Measurements from ENCODE around the gene FTSJ1.
A peak's percentile ranks its signal among the peaks of the same experiment; 100 is the strongest.

The FTSJ1 gene

DNA sequence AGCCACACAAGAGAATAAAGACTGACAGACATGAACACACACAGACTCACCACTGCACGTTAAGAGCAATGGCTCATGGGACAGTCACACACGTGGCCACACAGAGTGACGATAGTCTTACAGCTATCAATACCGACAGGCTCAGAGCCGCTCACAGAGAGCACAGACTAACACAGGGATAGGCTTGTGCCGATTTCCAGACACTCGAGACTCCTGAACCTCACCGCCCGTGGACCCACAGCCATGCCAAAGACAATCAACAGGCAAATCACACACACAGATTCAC is 5.2 kb upstream of the FTSJ1 start:
- no peak for DNase-seq

DNA sequence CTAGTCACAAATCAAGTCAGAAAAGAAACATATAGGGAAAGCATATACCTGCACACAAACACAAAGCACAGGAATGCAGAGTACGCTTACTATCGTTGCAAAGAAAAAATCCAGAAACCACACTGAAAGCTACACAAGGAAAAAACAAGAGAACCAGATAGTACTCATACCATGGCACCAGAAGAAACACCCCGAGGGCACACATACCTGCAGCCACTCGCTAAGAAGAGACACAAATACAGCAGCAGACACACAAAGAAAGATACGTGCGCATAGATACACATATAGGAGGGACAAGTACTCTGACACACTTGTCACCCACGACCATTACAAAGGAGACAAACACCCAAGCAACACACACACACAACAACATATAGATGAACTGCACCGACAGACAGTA is 4.5 kb upstream of the FTSJ1 start:
- no peak for DNase-seq

DNA sequence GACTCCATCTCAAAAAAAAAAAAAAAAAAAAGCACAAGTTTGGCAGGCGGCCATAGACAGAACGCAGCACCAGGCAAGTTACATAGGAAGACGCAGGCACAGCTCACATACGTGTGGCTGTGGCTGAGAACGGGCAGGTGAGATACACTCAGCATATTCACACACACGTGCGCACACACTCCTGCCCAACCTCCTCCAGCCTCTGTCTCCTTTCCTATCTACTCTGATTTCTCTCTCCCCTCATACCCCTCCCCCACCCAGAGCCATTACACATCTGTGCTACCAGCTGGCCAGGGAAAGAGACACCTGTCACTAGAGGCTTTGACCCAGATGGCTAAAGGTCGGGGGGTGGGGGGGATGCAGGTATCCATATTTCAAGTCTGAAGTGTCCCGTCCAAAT is 3.8 kb upstream of the FTSJ1 start:
- DNase-seq, result no peak

DNA sequence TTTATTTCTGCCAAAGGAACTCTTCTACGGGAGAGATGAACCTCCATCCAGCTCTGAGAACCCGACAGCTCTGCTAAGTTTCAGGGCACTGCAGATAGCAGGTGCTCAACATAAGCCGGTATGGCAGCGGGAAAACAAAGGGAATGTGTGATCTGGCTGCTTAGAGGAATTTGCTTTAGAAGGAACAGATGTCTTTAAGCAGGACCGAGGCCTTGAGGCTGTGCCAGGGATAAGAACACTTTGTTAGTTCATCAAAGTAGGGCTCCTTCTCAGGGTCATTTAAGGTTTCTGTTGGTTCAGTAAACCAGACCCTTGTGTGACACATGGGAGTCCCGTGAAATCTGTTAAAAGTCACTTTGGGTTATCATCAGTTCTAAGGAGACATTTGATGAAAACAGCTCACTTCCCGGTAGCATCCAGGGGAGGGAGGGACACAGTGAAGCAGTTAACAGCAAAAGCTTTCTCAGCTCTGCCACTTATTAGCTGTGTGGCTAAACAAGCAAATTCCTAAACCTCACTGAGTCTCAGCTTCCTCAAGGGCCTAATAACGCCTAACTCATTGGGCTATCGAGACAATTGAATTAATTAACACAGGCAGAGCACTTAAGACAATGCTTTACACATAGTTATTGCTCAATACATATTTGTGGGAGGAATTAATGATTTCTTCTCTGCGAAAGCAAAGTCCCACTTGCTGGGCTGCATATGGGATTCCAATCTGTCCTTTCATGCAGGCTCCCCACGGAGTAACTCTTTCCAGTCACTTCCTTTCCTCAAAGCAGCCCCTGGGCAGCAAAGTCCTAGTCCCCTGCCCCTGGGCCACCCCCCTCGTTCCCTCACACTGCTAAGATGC is 2.9 kb upstream of the FTSJ1 start:
- DNase-seq, result no peak

DNA sequence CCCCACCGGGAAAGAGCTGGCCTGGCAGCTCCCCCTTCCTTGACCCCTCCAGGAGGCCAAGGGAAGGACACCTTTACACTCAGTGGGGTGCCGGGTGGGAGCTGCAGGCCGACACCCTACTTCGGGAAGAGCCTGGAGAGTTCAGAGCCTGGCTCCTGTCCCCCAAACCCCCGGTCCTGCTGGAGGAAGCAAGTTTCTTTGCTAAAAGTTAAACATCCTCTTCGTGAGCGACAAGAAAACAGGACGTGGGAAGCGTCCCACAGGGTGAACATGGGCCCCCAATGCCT is 2.4 kb upstream of the FTSJ1 start:
- DNase-seq, result no peak

DNA sequence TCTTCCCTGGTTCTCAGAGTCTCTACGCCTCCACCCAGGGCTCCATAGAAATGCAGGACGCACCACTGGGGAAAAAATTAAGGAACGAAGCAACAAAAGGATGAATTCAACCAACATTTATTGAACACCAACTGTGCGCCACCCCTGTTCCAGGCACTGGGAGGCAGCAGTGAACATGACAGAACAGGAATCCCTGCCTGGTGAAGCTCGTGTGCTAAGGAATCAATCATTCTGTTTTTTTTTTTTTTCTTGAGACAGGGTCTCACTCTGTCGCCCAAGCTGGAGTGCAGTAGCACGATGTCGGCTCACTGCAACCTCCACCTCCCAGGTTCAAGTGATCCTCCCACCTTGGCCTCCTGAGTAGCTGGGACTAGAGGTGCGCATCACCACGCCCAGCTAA is 1.9 kb upstream of the FTSJ1 start:
- DNase-seq, result peak in 1 of 2 donors; percentile 25

DNA sequence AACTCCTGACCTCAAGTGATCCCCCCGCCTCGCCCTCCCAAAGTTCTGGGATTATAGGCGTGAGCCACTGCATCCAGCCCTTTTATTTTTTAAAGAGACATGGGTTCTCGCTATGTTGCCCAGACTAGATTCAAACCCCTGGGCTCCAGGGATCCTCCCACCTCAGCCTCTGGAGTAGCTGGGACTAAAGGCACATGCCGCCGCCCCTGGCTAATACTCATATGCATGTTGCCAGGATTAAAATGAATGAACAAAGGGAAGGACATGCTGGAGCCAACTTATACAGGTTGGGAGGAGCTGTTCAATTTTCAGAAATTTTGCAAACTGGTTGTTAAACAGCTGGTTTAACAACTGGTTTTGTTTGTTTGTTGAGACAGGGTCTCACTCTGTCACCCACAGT is 1.4 kb upstream of the FTSJ1 start:
- no peak for DNase-seq

DNA sequence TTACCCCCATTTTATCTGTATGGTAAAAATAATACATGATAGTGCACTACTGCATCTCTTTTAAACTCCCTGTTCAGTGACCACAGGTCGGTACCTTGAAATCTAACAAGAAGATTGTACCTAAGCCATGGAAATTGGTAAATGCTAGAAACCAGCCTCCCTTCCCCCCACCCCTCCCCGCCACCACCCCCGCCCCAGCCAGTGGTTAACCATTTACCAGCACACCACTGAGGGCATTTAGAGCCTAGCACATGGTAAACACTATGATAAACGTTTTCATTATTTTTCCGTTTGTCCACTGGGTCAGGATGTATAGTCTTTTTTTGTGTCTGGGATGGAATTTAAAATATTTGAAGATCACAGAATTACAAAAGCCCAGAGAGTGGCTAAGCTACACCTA is 703 bp upstream of the FTSJ1 start:
- DNase-seq, result peak in 1 of 2 donors; percentile 22

DNA sequence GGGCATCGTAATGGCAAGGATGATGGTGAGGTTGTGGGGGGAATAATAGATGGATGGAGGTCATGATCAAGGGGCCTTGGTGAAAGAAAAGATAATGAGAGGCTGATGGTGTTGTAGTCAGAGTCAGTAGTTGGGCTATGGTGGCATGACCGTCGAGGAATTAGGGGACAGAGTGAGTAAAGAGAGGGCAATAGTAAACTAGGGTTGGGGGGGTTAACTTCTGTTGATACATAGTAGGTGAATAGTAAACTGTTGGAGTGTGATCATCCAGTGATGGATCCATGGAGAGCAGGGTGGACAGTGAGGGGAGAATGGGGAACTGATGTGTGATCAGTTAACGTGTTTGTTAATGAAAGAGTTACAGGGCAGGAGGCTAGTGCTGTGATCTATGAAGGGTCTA is 920 bp downstream of the FTSJ1 start:
- no peak for DNase-seq

DNA sequence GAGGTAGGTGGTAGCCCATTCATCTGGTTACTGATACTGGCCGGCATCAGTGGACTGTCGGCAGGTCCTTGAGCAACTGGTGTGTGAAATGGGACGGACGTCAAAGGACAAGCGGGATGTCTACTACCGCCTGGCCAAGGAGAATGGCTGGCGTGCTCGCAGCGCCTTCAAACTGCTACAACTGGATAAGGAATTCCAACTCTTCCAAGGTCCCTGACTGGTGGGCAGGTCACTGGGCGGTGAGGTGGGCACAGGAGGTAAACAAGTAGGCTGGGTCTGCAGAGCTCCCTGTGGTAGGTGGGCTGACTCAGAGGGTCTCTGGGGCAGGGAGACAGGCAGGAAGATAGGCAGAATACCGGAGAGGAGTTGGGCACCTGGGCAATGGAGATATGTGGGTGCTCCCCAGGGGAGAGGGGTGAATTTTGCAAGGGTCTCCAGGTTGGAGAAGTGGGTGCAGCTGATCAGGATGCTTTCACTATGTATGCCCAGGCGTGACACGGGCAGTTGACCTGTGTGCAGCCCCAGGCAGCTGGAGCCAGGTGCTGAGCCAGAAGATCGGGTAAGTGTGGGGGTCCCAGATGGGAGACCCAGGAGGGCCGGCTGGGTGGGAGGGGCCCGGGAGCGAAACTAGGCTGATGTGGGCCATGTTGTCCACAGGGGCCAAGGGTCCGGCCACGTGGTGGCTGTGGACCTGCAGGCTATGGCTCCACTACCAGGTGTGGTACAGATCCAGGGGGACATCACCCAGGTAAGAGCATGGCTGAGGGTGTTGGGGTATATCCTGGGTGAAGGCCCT is 2.2 kb downstream of the FTSJ1 start:
- no peak for DNase-seq

DNA sequence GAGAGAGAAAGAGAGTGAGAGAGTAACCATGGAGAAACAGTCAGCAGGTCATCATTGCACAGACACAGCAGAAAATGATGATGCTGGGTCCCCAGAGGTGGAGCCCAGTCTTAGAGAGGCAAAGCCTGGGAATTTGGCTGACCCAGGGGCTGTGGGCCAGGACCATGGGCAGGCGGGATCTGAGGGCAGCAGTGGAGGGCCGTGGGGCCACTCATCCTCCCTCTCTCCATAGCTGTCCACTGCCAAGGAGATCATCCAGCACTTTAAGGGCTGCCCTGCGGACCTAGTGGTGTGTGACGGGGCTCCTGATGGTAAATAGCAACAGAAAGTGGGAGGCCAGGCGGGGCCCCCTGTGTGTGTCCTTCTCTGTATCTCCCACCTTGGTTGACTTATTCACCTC is 2.8 kb downstream of the FTSJ1 start:
- DNase-seq, result no peak

DNA sequence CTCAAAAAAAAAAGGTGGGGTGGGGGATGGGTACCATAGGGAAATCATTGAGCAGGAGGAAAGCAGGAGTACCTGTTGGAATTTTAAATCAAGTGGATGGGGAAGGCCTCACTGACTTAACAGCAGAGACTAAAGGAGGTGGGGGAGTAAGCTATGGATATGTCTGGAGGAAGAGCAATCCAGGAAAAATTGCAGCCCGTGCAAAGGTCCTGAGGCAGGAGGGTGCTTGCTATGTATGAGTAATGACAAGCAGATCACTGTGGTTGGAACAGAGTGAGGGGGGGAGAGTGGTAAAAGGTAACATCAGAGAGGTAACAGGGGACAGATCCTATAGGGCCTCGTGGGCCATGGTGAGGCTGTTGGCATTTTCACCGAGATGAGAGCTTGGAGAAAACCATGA is 4.1 kb downstream of the FTSJ1 start:
- no peak for DNase-seq

DNA sequence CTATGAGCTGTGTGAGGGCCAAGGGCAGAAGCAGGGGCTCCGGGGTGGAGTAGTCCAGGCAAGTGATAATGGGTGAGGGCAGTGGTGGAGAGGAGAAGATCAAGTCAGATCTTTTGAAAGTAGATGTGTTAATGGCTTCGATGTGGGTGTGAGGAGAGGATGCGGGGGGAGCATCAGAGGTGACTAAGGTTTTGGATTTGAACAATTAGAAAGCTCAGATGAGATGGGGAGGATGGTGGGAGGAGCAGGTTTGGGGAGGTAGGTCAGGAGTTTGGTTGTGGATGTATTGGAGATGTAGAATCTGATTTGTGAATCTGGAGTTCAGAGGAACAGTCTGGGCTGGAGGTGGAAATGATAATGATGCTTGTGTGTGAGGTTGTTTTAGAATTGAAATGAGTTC is 4.6 kb downstream of the FTSJ1 start:
- DNase-seq, result no peak

DNA sequence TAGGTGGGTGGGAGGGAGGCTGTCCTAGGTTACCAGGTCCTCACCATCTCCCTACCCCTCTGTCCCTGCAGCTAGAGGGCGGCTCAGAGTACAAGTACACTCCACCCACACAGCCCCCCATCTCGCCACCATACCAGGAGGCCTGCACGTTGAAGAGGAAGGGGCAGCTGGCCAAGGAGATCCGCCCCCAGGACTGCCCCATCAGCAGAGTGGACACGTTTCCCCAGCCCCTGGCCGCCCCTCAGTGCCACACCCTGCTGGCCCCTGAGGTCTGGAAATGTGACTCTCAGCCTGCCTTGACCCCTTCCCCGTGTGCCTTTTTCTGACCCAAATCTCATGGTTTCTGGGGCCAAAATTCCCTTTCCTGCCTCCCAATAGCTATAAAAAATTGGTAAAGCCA is 6.5 kb downstream of the FTSJ1 start:
- DNase-seq, result no peak

DNA sequence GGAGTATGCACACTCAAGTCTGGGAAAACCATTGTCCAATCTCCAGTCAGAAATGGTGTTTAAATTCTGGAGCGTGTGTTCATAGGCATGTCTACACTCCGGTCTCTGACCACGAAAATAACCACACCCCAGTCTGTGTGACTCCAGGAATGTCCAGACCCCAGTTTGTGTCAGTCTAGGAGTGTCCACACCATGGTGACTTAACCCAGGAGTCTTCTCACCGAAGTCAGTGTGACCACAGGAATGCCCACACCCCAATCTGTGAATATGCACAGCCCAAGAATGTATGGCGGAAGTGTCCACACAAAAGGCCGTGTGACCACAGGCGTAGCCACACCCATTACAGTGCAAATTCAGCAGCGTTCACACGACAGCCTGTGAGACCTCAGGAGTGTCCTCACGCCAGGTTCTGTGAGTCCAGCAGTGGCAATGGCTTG is 11.4 kb downstream of the FTSJ1 start:
- no peak for DNase-seq

DNA sequence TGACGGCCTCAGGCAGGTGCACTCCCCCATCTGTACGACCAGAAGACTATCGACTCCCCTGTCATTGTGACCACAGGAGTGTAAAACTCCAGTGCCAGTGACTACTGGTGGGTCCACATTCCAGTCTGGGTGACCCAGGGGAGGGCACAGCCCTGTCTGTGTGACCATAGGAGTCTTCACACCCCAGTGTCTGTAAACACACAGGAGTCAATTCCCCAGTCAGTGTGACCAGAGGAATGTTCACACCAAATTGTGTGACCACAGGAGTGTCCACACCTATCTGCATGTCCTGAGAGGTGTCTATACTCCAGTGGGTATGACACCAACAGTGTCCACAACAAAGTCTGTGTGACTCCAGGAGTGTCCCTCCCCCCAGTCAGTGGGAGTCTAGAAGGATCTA is 12.0 kb downstream of the FTSJ1 start:
- no peak for DNase-seq

DNA sequence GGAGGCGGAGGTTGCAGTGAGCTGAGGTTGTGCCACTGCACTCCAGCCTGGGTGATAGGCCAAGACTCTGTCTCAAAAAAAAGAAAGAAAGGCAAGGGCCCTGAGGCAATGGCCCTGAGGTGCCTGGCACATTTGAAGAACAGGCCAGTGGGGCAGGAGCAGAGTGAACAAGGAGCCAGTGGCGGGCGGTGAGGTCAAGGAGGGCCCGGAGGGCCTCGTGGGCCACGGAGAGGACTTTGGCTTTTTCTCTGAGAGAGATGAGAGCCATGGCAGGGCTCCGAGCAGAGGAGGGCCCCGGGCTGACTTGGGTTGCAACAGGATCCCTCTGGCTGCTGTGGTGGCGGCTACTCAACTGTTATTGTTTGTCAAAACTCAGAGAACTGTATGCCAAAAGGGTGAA is 13.3 kb downstream of the FTSJ1 start:
- no peak for DNase-seq

DNA sequence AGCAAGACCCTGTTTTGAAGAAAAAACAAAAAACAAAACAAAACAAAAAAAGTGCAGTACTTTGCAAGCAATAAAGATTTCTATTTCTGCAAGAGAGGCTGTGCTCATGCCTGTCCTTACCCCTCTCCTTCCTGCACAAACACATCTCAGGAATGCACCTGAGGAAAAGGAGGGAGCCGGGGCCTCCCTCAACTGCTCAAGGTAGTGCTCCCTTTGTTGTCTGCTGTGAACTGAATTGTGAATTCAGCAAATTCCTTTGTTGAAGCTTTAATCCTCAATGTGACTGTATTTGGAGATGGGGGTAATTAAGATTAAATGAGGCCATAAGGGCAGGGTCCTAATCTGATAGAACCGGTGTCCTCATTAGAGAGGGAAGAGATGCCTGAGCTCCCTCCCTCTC is 13.9 kb downstream of the FTSJ1 start:
- no peak for DNase-seq

DNA sequence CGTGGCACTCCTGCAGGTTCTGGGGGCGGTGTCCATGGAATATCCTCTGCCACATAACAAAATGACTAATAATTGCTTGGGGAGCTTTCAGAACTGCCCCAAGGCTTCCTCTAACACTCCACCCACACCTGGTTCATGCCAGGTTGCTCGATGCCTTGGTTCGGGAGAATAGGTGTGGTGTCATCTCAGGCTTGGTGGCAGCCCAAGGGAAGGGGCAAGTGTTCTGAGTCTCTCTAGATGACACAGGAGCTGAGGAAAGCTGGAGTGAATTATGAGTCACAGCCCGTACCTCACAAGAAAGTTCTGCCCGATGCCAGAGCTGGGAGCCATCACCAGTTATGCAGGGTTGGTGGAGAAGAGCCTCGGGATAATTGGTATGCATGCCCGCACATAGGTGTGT is 14.7 kb downstream of the FTSJ1 start:
- no peak for DNase-seq

DNA sequence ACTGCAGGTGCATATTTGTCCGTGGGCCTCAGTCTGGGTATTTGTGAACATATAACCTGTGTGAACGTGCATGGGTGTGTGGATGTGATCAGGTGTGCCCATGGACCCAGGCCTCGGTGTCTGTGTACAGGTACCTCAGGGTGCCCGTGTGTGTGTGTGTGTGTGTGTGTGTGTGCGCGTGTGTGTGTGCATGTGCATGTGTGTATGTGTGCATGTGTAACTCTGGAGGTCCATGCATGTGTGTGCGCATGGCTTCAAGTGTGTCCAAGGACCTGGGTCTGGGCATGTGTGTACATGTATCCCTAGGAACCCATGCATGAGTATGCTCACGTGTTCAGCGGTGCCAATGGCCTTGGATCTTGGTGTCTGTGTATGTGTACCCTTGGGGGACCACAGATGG is 15.8 kb downstream of the FTSJ1 start:
- DNase-seq, result no peak

DNA sequence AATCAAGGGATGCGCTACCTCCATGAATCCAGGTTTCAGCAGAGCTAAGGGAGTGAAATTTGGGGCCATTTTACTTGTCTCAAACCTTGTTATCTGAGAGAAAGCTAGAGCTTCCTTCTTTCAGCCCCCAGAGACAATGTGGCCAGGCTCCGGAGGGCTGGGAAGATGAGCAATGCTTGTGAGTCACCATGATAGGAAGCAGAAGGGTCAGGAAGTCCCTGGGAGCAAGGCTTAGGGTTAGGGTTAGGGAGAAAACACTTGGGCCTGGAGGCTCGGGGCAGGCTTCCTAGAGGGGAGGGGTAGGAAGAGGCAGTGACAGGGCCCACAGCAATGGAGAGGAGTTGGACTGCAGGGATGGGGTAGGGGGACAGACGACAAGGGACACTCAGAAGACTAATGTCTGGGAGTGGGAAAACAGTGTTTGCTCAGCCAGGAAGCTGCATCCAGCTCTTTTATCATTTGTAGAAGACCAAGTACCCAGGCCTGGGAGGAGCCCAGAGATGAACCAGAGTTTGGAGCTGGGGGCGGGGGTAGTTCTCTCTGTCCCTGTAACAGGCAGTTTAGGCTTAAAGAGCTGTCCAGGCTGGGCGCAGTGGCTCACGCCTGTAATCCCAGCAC is 16.4 kb downstream of the FTSJ1 start:
- no peak for DNase-seq

DNA sequence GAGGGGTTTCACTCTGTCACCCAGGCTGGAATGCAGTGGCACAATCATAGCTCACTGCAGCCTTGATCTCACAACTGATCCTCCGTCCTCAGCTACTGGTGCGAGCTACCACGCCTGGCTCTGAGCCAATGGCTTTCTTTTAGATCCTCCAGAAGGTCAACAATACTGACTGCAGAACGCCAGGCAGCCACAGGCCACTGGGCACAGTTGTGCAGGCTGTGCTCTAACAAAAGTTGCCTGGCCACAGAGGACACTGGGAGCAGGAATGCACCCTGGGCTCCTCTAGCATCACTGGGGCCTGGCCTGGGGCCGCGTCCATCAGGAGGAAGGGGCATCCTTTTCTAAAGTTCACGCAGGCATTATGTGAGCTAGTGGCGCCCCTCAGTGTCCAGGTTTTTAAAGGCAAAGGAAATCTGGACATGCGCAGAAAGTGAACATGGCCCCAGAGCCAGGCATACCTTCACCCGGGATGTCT is 17.9 kb downstream of the FTSJ1 start:
- peak in 1 of 2 donors; percentile 15 for DNase-seq

DNA sequence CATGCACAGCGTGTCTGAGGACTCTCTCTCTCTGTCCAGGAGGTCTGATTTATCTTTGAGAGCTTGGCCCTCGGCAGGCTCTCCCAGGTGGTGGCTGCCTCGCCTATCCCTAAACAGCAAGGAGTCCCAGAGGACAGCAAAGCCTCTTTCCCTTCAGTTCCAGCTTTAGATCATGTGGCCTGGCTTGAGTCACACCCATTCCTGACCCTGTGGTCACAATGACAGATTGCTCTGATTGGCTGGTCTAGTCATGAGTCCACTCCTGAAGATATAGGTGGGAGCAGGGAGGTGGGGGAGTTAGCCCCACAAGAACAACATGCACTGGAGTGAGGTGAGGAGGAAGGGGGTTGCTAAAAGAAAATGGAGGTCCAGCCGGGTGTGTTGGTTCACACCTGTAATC is 20.7 kb downstream of the FTSJ1 start:
- no peak for DNase-seq

DNA sequence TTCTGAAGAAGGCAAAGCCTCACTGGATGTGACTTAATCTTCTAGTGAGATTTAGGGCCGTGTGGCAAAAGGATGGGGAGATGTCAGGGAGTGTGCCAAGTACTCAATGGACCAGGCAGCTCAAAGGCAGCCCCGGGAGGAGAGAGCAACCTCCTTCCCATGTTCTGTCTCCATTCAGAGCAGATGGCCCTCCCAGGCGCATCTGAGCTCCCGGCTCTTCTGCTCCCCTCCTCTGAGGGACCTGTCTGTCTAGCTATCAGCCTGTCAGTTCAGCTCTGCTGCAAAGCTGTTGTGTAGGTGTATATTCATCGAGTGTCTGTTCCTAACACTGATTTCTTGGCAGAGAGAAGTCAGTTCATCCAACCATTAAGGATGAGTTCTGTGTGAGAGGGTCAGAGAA is 21.9 kb downstream of the FTSJ1 start:
- DNase-seq, result no peak
